Mesendoderm (in vitro differentiated cells): Measurements from ENCODE around the gene CRHR2.
"Not testable (repeated sequence)": the region's sequence is repeated elsewhere in the genome, so short reads cannot be mapped to it uniquely, and the experiment has no call there.

Experiments
- DNase-seq: peaks from one replicate; pipeline ENCODE4 v3.0.0; 2013
- H2AK5ac ChIP-seq: 2 replicates; pipeline ENCODE4 v1.6.1; 2013; ENCODE audit warnings: low read length, inconsistent platforms
- H2BK120ac ChIP-seq: 2 replicates; pipeline ENCODE4 v1.6.1; 2013; ENCODE audit warnings: low read depth, mild to moderate bottlenecking, low read length, moderate library complexity, mixed read lengths
- H2BK15ac ChIP-seq: replicated peaks from 2 replicates; pipeline ENCODE4 v1.6.1; 2013; ENCODE audit warnings: low read depth, mild to moderate bottlenecking, moderate library complexity
- H2BK5ac ChIP-seq: 2 replicates; pipeline ENCODE4 v1.6.1; 2013; ENCODE audit warnings: low read length, inconsistent platforms
- H3K18ac ChIP-seq: 2 replicates; pipeline ENCODE4 v1.6.1; 2013; ENCODE audit warnings: mild to moderate bottlenecking, low read length, mixed read lengths
- H3K23ac ChIP-seq: one replicate; pipeline ENCODE4 v1.6.1; 2013; ENCODE audit warnings: low read length
- H3K27ac ChIP-seq: 2 replicates; pipeline ENCODE4 v1.5.1; 2013; ENCODE audit warnings: low read depth, mild to moderate bottlenecking, inconsistent platforms, low read length, moderate library complexity
- H3K27me3 ChIP-seq: 2 replicates; pipeline ENCODE4 v1.6.1; 2013; ENCODE audit warnings: low read length, control low read depth, mild to moderate bottlenecking, inconsistent platforms; ENCODE audit not compliant: insufficient read depth, poor library complexity
- H3K36me3 ChIP-seq: 2 replicates; pipeline ENCODE4 v1.6.1; 2013; ENCODE audit warnings: low read length, inconsistent platforms; ENCODE audit not compliant: control insufficient read depth, insufficient read depth
- H3K4ac ChIP-seq: one replicate; pipeline ENCODE4 v1.6.1; 2013; ENCODE audit warnings: low read depth, mild to moderate bottlenecking, low read length, moderate library complexity
- H3K4me1 ChIP-seq: 2 replicates; pipeline ENCODE4 v1.6.1; 2013; ENCODE audit warnings: low read depth, low read length, inconsistent platforms; ENCODE audit not compliant: control insufficient read depth
- H3K4me2 ChIP-seq: 2 replicates; pipeline ENCODE4 v1.6.1; 2013; ENCODE audit warnings: low read length
- H3K4me3 ChIP-seq: 2 replicates; pipeline ENCODE4 v1.5.1; 2013; ENCODE audit warnings: mild to moderate bottlenecking, low read length
- H3K56ac ChIP-seq: one replicate; pipeline ENCODE4 v1.6.1; 2013; ENCODE audit warnings: low read length
- H3K79me1 ChIP-seq: 2 replicates; pipeline ENCODE4 v1.6.1; 2013; ENCODE audit warnings: low read length, inconsistent platforms
- H3K79me2 ChIP-seq: 2 replicates; pipeline ENCODE4 v1.6.1; 2013; ENCODE audit warnings: mild to moderate bottlenecking, low read length; ENCODE audit not compliant: control insufficient read depth, insufficient read depth
- H3K9ac ChIP-seq: 2 replicates; pipeline ENCODE4 v1.6.1; 2013; ENCODE audit warnings: low read length, inconsistent platforms
- H4K5ac ChIP-seq: one replicate; pipeline ENCODE4 v1.6.1; 2013; ENCODE audit warnings: low read length
- H4K8ac ChIP-seq: one replicate; pipeline ENCODE4 v1.6.1; 2013; ENCODE audit warnings: low read depth, mild to moderate bottlenecking, control low read depth, low read length, moderate library complexity
- WGBS: extraction: QIAGEN DNeasy Blood & Tissue Kit; methylation state at CpG from one replicate; pipeline ENCODE4 v1.1.7; 2013; ENCODE audit warnings: low lambda C conversion rate, missing lambda C conversion rate; ENCODE audit not compliant: insufficient coverage; ENCODE audit errors: extremely low coverage; 5-methylcytosine and 5-hydroxymethylcytosine counted together

CRHR2 gene

DNA sequence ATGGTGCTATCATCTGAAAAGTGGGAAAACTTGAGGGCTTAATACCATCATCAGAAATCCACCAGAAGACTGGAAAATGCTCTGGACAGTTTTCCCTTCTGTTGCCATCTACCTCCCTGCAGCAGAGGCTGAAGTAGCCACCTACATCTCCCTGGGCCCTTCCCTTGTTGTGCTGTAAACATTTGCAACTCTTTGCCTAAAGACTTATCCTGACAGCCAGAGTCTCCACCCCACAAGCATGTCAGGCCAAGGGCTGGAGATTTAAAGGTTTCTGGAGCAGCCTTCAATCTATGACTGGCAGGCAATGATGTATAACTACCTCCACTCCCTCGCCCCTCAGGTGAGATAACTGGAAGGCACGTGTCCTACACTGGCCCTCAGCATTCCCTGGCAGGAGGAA, 39.9 kb upstream of the CRHR2 start:
- Histone ChIP-seq H3K4ac (no peak overlapping the region), H3K9ac (no peak overlapping the region), H3K23ac (no peak overlapping the region), H3K4me2 (no peak overlapping the region), H2AK5ac (no peak overlapping the region), H3K79me2 (no peaks in the 10 kb centered on the region), H2BK15ac (no peak overlapping the region), H3K4me1 (no peaks in the 10 kb centered on the region), H2BK5ac (no peak overlapping the region), H3K79me1 (no peaks in the 10 kb centered on the region), H4K8ac (no peak overlapping the region), H3K27ac (no peak overlapping the region), H3K56ac (no peak overlapping the region), H3K27me3 (no peaks in the 10 kb centered on the region), H3K4me3 (no peak overlapping the region), H4K5ac (no peak overlapping the region), H3K36me3 (no peaks in the 10 kb centered on the region), H3K18ac (no peak overlapping the region), H2BK120ac (no peak overlapping the region)
- DNase-seq = no peak
- no CpG with 5 or more reads among the region's 2 CpGs for WGBS

DNA sequence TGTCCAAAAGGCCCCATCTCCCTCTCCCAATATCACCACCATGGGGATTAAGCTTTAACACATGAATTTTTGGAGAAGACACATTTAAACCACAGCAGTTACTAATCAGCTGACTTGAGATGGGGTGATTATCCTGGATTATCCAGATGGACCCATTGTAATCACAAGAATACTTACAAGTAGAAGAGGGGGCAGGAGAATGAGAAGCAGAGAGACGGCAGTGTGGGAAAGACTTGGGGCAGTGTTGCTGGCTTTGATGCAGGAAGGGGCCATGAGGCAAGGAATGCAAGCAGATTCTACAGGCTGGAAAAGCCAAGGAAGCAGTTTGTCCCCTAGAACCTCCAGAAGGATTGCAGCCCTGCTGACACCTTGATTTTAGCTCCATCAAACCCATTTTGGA, 39.0 kb upstream of the CRHR2 start:
- no peak overlapping the region for H3K4me2 ChIP-seq
- H3K4ac ChIP-seq = no peak overlapping the region
- H3K27ac ChIP-seq = no peak overlapping the region
- no peak overlapping the region for H2BK5ac ChIP-seq
- H3K56ac ChIP-seq = no peak overlapping the region
- H3K4me1 ChIP-seq = no peaks in the 10 kb centered on the region
- H3K18ac ChIP-seq = no peak overlapping the region
- WGBS = no CpG with 5 or more reads among the region's 1 CpG
- no peak overlapping the region for H2BK15ac ChIP-seq
- H2BK120ac ChIP-seq = no peak overlapping the region
- H3K36me3 ChIP-seq = no peaks in the 10 kb centered on the region
- no peak overlapping the region for H3K9ac ChIP-seq
- no peak overlapping the region for H2AK5ac ChIP-seq
- no peaks in the 10 kb centered on the region for H3K79me2 ChIP-seq
- H3K4me3 ChIP-seq = no peak overlapping the region
- H3K79me1 ChIP-seq = no peaks in the 10 kb centered on the region
- H3K27me3 ChIP-seq = no peaks in the 10 kb centered on the region
- no peak overlapping the region for H3K23ac ChIP-seq
- no peak overlapping the region for H4K5ac ChIP-seq
- no peak for DNase-seq
- H4K8ac ChIP-seq = no peak overlapping the region

DNA sequence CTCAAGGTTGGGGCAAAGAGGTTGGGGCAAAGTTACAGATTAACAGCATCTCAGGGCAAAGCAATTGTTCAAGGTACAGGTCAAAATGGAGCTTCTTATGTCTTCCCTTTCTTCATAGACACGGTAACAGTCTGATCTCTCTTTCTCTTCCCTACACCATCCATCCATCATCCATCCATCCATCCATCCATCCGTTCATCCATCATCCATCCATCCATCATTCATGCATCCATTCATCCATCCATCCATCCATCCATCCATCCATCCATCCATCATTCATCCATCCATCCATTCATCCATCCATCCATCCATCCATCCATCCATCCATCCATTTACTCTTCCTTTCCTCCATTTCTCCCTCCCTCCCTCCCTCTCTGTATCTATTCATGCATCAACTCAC, 37.2 kb upstream of the CRHR2 start:
- H2AK5ac ChIP-seq, H4K8ac ChIP-seq, H3K9ac ChIP-seq, H3K56ac ChIP-seq, H2BK5ac ChIP-seq, H3K27me3 ChIP-seq, H4K5ac ChIP-seq, H3K4me3 ChIP-seq, DNase-seq, H3K79me2 ChIP-seq, H3K18ac ChIP-seq, H3K4ac ChIP-seq, H2BK120ac ChIP-seq, H3K36me3 ChIP-seq, H3K4me1 ChIP-seq, H2BK15ac ChIP-seq, H3K4me2 ChIP-seq, H3K27ac ChIP-seq, H3K79me1 ChIP-seq, H3K23ac ChIP-seq: not testable (repeated sequence)
- WGBS = 100% methylated on average over 1 of the region's 2 CpGs

DNA sequence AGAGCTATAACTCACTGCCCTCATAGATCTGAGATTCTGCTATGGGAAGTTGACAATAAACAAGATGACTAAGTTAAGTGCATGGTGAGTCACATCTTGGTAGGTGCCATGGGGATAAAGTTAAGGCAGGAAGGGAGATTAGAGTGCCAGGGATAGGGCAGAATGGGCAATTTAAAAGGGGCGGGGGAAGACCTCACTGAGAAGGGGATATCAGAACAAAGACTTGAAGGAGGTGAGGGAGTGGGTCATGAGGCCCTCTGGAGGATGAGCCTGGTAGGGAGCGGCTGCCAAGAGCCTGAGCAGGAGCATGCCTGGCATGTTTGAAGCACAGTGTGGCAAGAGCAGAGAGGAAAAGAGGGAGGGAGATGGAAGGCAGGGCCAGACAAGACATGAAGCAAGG, 34.9 kb upstream of the CRHR2 start:
- no CpG with 5 or more reads among the region's 2 CpGs for WGBS
- Histone ChIP-seq H3K23ac (no peak overlapping the region), H2BK120ac (no peak overlapping the region), H3K4ac (no peak overlapping the region), H3K27ac (no peak overlapping the region), H3K36me3 (no peaks in the 10 kb centered on the region), H3K4me3 (no peak overlapping the region), H3K79me1 (no peaks in the 10 kb centered on the region), H3K4me2 (no peak overlapping the region), H2BK5ac (no peak overlapping the region), H3K4me1 (no peaks in the 10 kb centered on the region), H3K9ac (no peak overlapping the region), H2AK5ac (no peak overlapping the region), H4K8ac (no peak overlapping the region), H3K56ac (no peak overlapping the region), H2BK15ac (no peak overlapping the region), H3K18ac (no peak overlapping the region), H4K5ac (no peak overlapping the region), H3K79me2 (no peaks in the 10 kb centered on the region), H3K27me3 (no peaks in the 10 kb centered on the region)
- DNase-seq = peak; percentile 66

DNA sequence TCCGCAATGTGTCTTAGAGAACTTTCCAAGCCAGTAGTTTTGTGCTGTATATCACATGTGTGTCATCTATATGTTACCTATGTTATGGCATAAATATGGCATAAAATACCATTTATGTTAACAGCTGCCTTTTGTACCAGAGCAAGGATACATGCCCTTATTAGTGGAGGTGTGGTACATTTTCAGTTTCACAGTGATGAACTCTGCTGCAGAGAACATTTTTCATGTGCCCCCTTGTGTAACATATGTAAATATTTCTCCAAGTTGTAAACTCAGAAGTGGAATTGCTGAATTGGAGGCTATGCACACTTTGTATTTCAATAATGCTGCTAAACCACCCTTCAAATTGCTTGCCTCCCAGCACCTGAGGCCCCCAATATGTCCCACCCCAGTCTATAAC, 31.9 kb upstream of the CRHR2 start:
- no peak overlapping the region for H2BK120ac ChIP-seq
- no peaks in the 10 kb centered on the region for H3K36me3 ChIP-seq
- no peak overlapping the region for H3K4me3 ChIP-seq
- H2BK5ac ChIP-seq = no peak overlapping the region
- no peak overlapping the region for H3K4me2 ChIP-seq
- H3K4ac ChIP-seq = no peak overlapping the region
- no peak overlapping the region for H3K23ac ChIP-seq
- H3K4me1 ChIP-seq = no peaks in the 10 kb centered on the region
- H3K18ac ChIP-seq = no peak overlapping the region
- no peak overlapping the region for H3K56ac ChIP-seq
- no peak for DNase-seq
- WGBS = no CpG with 5 or more reads among the region's 1 CpG
- no peak overlapping the region for H3K27ac ChIP-seq
- H3K79me2 ChIP-seq = no peaks in the 10 kb centered on the region
- no peak overlapping the region for H4K8ac ChIP-seq
- H3K27me3 ChIP-seq = no peaks in the 10 kb centered on the region
- H3K79me1 ChIP-seq = no peaks in the 10 kb centered on the region
- no peak overlapping the region for H2AK5ac ChIP-seq
- H2BK15ac ChIP-seq = no peak overlapping the region
- H4K5ac ChIP-seq = no peak overlapping the region
- no peak overlapping the region for H3K9ac ChIP-seq

DNA sequence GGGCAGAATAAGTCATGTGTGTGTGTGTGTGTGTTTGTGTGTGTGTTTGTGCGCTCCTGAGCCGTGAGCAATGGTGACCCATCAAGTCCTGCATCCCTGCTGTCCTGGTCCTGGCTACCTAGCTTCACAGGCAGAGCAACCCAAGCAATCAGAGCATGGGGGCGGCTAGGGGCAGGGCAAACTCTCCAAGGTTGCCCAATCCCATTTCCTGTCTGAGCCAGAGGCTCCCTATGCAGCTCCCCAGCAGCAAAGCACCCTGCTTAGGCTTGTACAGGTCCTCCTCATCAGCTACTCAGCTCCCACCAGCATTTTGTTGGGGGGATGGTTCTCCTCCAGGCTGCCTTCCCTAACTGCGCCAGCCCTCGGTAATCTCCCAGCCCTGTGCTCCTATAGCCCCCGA, 31.1 kb upstream of the CRHR2 start:
- Histone ChIP-seq H3K79me1 (no peaks in the 10 kb centered on the region), H3K9ac (no peak overlapping the region), H3K27ac (no peak overlapping the region), H2BK120ac (no peak overlapping the region), H3K4me3 (no peak overlapping the region), H3K4ac (no peak overlapping the region), H4K5ac (no peak overlapping the region), H3K23ac (no peak overlapping the region), H2BK15ac (no peak overlapping the region), H3K4me2 (no peak overlapping the region), H2BK5ac (no peak overlapping the region), H3K27me3 (no peaks in the 10 kb centered on the region), H3K36me3 (no peaks in the 10 kb centered on the region), H2AK5ac (no peak overlapping the region), H3K56ac (no peak overlapping the region), H3K4me1 (no peaks in the 10 kb centered on the region), H3K79me2 (no peaks in the 10 kb centered on the region), H3K18ac (no peak overlapping the region), H4K8ac (no peak overlapping the region)
- no peak for DNase-seq
- WGBS = no CpG with 5 or more reads among the region's 6 CpGs
